GM12892 (cell line): ENCODE measurements around the gene ASTN2.

Experiments used
- POLR2A ChIP-seq: IDR thresholded peaks from 2 replicates; pipeline ENCODE4 v1.6.1; 2011; ENCODE audit warnings: low read depth, low read length, control low read depth
- POLR2AphosphoS5 ChIP-seq: IDR thresholded peaks from 2 replicates; pipeline ENCODE4 v1.6.1; 2011; ENCODE audit warnings: low read depth, low read length, control low read depth

- no peak for TF ChIP-seq POLR2A
- TF ChIP-seq POLR2AphosphoS5, result no peak
Observed at GRCh38 chr9:116539549-116539948, 875.3 kb downstream of the ASTN2 start.
